OCI-LY7 (cell line): Measurements from ENCODE around the gene ANKRD44. TPM values are rescaled to one million over a fixed set of nuclear protein-coding genes. Genes with fewer than 3 reads are reported as not detected.

ENCODE experiments used
- BruUV-seq: library from RNA; stranded (reverse); fragments of 400-500 nt; replicated peaks from 2 replicates; lab custom pipeline; 2021; lab: Mats Ljungman, UMichigan
- CTCF ChIA-PET: fragments of 300-600 bp; sonication (Branson Sonifier 250); formaldehyde crosslinking; loops from one replicate; lab custom pipeline; 2022; ENCODE audit warnings: antibody characterized with exemption; ENCODE audit not compliant: unreplicated experiment; lab: Charles Lee
- POLR2A ChIA-PET: fragments of 300-600 bp; sonication (Branson Sonifier 250); formaldehyde crosslinking; loops from one replicate; lab custom pipeline; 2022; ENCODE audit warnings: antibody characterized with exemption; lab: Charles Lee
- DNase-seq: peaks from one replicate; pipeline ENCODE4 v3.0.0-alpha.2; 2015; ENCODE audit warnings: low spot score
- H2AFZ ChIP-seq: fragments of 200-600 bp; sonication (generic), shearing (Covaris generic); 2 replicates; pipeline ENCODE4 v1.6.1; 2014; ENCODE audit warnings: mild to moderate bottlenecking, antibody characterized with exemption, low read length, moderate library complexity
- H3K27ac ChIP-seq: fragments of 200-600 bp; sonication (generic); 2 replicates; pipeline ENCODE4 v1.5.1; 2014; ENCODE audit warnings: mixed run types, low read depth, mild to moderate bottlenecking, moderate library complexity, low read length, inconsistent platforms; ENCODE audit not compliant: poor library complexity, severe bottlenecking
- H3K36me3 ChIP-seq: fragments of 200-600 bp; sonication (generic); 2 replicates; pipeline ENCODE4 v1.6.1; 2014; ENCODE audit warnings: mild to moderate bottlenecking, antibody characterized with exemption, low read length, moderate library complexity, mixed read lengths; ENCODE audit not compliant: insufficient read depth
- H3K4me1 ChIP-seq: fragments of 200-600 bp; sonication (generic); 2 replicates; pipeline ENCODE4 v1.5.1; 2014; ENCODE audit warnings: mild to moderate bottlenecking, low read length; ENCODE audit not compliant: insufficient read depth, poor library complexity, severe bottlenecking
- H3K4me2 ChIP-seq: fragments of 200-600 bp; sonication (generic); 2 replicates; pipeline ENCODE4 v1.6.1; 2014; ENCODE audit warnings: mild to moderate bottlenecking, low read length
- H3K4me3 ChIP-seq: fragments of 200-600 bp; sonication (generic); 2 replicates; pipeline ENCODE4 v1.5.1; 2014; ENCODE audit warnings: mild to moderate bottlenecking, low read depth, low read length; ENCODE audit not compliant: poor library complexity, severe bottlenecking
- H3K79me2 ChIP-seq: fragments of 200-600 bp; sonication (generic); 2 replicates; pipeline ENCODE4 v1.6.1; 2016; ENCODE audit warnings: low read depth, mild to moderate bottlenecking, low read length, moderate library complexity, mixed read lengths; ENCODE audit not compliant: insufficient read depth
- H3K9me2 ChIP-seq: fragments of 200-600 bp; sonication (generic); 2 replicates; pipeline ENCODE4 v1.6.1; 2016; ENCODE audit warnings: mild to moderate bottlenecking, low read length, mixed read lengths; ENCODE audit not compliant: insufficient read depth
- H3K9me3 ChIP-seq: fragments of 200-600 bp; sonication (generic); 2 replicates; pipeline ENCODE4 v1.6.1; 2014; ENCODE audit warnings: mild to moderate bottlenecking, mixed run types, low read length, mixed read lengths
- H4K20me1 ChIP-seq: fragments of 200-600 bp; sonication (generic); 2 replicates; pipeline ENCODE4 v1.6.1; 2014; ENCODE audit warnings: mild to moderate bottlenecking, antibody characterized with exemption, low read length, moderate library complexity, mixed read lengths; ENCODE audit not compliant: insufficient read depth
- EZH2phosphoT487 ChIP-seq: fragments of 200-600 bp; sonication (generic); IDR thresholded peaks from 2 replicates; pipeline ENCODE4 v1.6.1; 2018; ENCODE audit warnings: low read depth, borderline replicate concordance, mild to moderate bottlenecking, mixed run types, antibody characterized with exemption, low read length, moderate library complexity, mixed read lengths
- intact Hi-C: fragments of 100-400 bp; cut with micrococcal nuclease; formaldehyde crosslinking; loops from one replicate; pipeline ENCODE4 v1.10.0; 2022; ENCODE audit not compliant: unreplicated experiment
- total RNA-seq, 2 experiments: library from RNA; depleted of rRNA in 1 of 2; stranded (reverse); fragments of >200 nt in 1 of 2; shearing (Covaris generic) in 1 of 2; gene quantifications; 2 replicates each; pipeline ENCODE4 v1.2.3, GENCODE V29; 2014 to 2022
- TF ChIP-seq, protein P1 (sequence below): fragments of 200-600 bp; sonication (generic); conservative IDR thresholded peaks from 2 replicates; pipeline ENCODE4 v1.5.1; 2014; ENCODE audit warnings: mild to moderate bottlenecking, antibody characterized with exemption, low read length, moderate library complexity, mixed read lengths

ANKRD44 gene
- total RNA-seq, 2 experiments from 2014 or later, result 69.4 to 73.7 TPM

DNA sequence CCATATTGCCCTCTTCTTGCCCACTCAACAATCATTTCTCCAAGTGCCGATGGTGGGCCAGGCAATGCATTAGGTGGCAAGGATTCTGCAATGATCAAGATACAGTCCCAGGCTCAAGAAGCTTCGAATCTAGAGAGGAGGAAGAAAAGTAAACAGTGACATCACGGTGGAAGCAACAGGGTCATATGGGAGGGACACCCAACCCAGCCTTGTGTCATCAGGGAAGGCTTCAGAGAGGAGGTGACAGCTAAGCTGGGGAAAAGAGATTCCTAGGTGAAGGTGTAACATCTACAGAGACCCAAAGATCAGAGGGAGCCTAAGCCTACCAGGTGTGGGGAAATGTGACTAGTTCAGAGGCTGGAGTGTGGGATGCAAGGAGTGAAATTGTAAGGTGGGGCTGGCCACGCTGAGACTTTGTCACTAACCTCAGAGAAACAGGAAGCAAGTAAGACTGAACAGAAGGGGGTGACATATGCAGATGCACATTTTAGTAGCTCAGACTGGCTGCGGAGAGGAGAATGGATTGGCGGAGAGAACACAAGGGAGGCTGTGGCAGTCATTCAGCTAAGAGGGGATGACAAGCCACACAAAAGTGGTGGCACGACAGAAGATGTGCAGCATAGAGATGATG is 104.9 kb downstream of the ANKRD44 start:
- no peaks in the 10 kb centered on the region for H3K9me2 ChIP-seq
- peak overlapping the region; percentile 52 for H3K4me2 ChIP-seq
- peak overlapping the region; percentile 13 for H3K4me3 ChIP-seq
- peaks cover 75% of the 10 kb centered on the region for H3K4me1 ChIP-seq
- no peaks in the 10 kb centered on the region for H4K20me1 ChIP-seq
- H3K36me3 ChIP-seq, result peaks cover 17% of the 10 kb centered on the region
- H2AFZ ChIP-seq, result no peak overlapping the region; the same call in 1 of the 2 replicates
- POLR2A ChIA-PET, result interaction anchor here (0.6 to 2.1 kb wide), 7 partner anchors 8 to 104 kb away, joined by 3 to 8 read pairs (median 4); no protein-coding TSS in a partner anchor
- DNase-seq, result peak; percentile 72
- BruUV-seq, result no TSS peak
- H3K79me2 ChIP-seq, result peaks cover 54% of the 10 kb centered on the region; the same call in 1 of the 2 replicates
- intact Hi-C loops, result loop anchor here (5.0 kb wide), 1 partner anchor 312 kb away; the partner anchor contains the start of gene MOB4
- H3K27ac ChIP-seq, result peak overlapping the region; percentile 28
- CTCF ChIA-PET, result no interaction called here
- TF ChIP-seq, protein P1, sequence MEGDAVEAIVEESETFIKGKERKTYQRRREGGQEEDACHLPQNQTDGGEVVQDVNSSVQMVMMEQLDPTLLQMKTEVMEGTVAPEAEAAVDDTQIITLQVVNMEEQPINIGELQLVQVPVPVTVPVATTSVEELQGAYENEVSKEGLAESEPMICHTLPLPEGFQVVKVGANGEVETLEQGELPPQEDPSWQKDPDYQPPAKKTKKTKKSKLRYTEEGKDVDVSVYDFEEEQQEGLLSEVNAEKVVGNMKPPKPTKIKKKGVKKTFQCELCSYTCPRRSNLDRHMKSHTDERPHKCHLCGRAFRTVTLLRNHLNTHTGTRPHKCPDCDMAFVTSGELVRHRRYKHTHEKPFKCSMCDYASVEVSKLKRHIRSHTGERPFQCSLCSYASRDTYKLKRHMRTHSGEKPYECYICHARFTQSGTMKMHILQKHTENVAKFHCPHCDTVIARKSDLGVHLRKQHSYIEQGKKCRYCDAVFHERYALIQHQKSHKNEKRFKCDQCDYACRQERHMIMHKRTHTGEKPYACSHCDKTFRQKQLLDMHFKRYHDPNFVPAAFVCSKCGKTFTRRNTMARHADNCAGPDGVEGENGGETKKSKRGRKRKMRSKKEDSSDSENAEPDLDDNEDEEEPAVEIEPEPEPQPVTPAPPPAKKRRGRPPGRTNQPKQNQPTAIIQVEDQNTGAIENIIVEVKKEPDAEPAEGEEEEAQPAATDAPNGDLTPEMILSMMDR, result no peak; the same call in 1 of the 2 replicates
- no peak for TF ChIP-seq EZH2phosphoT487
- H3K9me3 ChIP-seq, result 0 out of 2 replicates have a peak, but pooled peaks cover 3% of the 10 kb centered on the region

DNA sequence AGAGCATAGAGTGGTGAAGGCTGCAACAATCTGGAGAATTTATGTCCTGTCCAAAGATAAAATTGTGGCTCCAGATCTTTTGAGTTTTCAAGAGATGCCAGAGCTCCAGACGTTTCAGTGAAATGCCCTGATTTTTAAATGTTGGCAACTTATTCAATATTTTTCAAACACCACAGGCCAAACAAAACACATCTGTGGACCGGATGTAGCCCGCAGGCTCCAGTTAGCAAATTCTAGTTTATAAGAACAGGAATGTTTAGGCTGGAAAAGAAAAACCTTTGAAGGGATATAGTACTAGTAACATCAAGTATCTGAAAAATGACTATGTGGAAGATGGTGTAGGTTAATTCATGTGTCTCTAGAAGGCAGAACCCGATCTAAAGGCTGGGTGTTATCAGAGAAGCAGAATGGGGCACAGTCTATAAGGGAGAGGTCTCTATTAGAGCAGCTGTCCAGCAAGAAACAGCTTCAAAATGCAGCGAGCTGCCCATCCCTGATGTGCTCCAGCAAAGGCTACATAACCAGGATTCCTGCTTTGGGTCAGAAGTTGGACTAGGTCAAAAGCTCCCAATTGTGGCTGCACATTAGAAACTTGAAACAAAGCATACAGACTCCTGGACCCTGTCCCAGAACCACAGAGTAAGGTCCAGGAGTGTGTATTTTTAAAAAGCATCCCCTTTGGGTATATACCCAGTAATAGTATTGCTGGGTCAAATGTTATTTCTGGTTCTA is 105.9 kb downstream of the ANKRD44 start:
- peaks cover 55% of the 10 kb centered on the region; the same call in 1 of the 2 replicates for H3K79me2 ChIP-seq
- POLR2A ChIA-PET, result interaction anchor here (0.6 to 2.1 kb wide), 8 partner anchors 9 to 106 kb away, joined by 3 to 8 read pairs (median 4); partner anchors contain the start of gene ANKRD44
- CTCF ChIA-PET, result no interaction called here

More for the DNA sequence above, 105.9 kb downstream of the ANKRD44 start:
- Histone ChIP-seq H3K4me2 (no peak overlapping the region), H3K27ac (peak overlapping the region; percentile 28), H3K36me3 (peaks cover 17% of the 10 kb centered on the region), H2AFZ (no peak overlapping the region), H3K9me3 (0 out of 2 replicates have a peak, but pooled peaks cover 3% of the 10 kb centered on the region), H3K4me3 (no peak overlapping the region), H3K9me2 (no peaks in the 10 kb centered on the region), H4K20me1 (no peaks in the 10 kb centered on the region), H3K4me1 (peaks cover 75% of the 10 kb centered on the region)
- TF ChIP-seq, protein P1, result no peak
- no peak for TF ChIP-seq EZH2phosphoT487
- no TSS peak for BruUV-seq
- intact Hi-C loops, result loop anchor here (5.0 kb wide), 1 partner anchor 313 kb away; the partner anchor contains the start of gene MOB4
- DNase-seq, result no peak
